ENCODE measurements around the gene PLPP2.
A peak's percentile ranks its signal among the peaks of the same experiment; 100 is the strongest.

Gene PLPP2

GRCh38 chr19:324716-325115 is 33.5 kb upstream of the PLPP2 start:
- peaks cover 0 to 9% (median 0%) of the 10 kb centered on the region in 11 experiments; a peak in 1 of 22 replicates for H4K20me1 ChIP-seq
- H3K36me3 ChIP-seq = peaks cover 67 to 98% (median 89%) of the 10 kb centered on the region in 11 experiments
- no peak overlapping the region for H3K4me3 ChIP-seq
- no peak overlapping the region for H3K4me2 ChIP-seq
- TF ChIP-seq Cebpa-rat (IDR thresholded peaks at IDR 0.05) = no peak
- H3K27ac ChIP-seq = no peak overlapping the region
- no peaks in the 10 kb centered on the region for H3K4me1 ChIP-seq
- H3K27me3 ChIP-seq = no peaks in the 10 kb centered on the region
- no peak overlapping the region for H3K9ac ChIP-seq
- H3K9me3 ChIP-seq (replicated peaks in 1 of 11) = peaks cover 47 to 91% (median 65%) of the 10 kb centered on the region in 11 experiments

GRCh38 chr19:322616-323015 is 31.4 kb upstream of the PLPP2 start:
- Histone ChIP-seq H3K9ac (no peak overlapping the region), H3K9me3 (replicated peaks in 1 of 11) (peaks cover 26 to 75% (median 50%) of the 10 kb centered on the region in 11 experiments), H3K4me1 (no peaks in the 10 kb centered on the region), H3K4me2 (no peak overlapping the region), H3K27ac (no peak overlapping the region), H3K4me3 (no peak overlapping the region), H3K36me3 (peaks cover 46 to 92% (median 78%) of the 10 kb centered on the region in 11 experiments), H3K27me3 (no peaks in the 10 kb centered on the region), H4K20me1 (peaks cover 0 to 9% (median 0%) of the 10 kb centered on the region in 11 experiments; a peak in 1 of 22 replicates)
- no peak for TF ChIP-seq Cebpa-rat (IDR thresholded peaks at IDR 0.05)

- H3K4me2 ChIP-seq = no peak overlapping the region
- H3K9me3 ChIP-seq (replicated peaks in 1 of 11) = peaks cover 11 to 40% (median 32%) of the 10 kb centered on the region in 11 experiments; a peak in 20 of 22 replicates
- no peak overlapping the region for H3K4me3 ChIP-seq
- H4K20me1 ChIP-seq = peaks cover 0 to 9% (median 0%) of the 10 kb centered on the region in 11 experiments; a peak in 2 of 22 replicates
- H3K9ac ChIP-seq = no peak overlapping the region
- H3K27me3 ChIP-seq = no peaks in the 10 kb centered on the region
- no peak overlapping the region for H3K27ac ChIP-seq
- H3K36me3 ChIP-seq = peaks cover 32 to 90% (median 51%) of the 10 kb centered on the region in 11 experiments
- no peak for TF ChIP-seq Cebpa-rat (IDR thresholded peaks at IDR 0.05)
- peaks cover 0 to 6% (median 2%) of the 10 kb centered on the region in 10 experiments; a peak in 4 of 20 replicates for H3K4me1 ChIP-seq
Measured at GRCh38 chr19:318509-318774, 27.2 kb upstream of the PLPP2 start.

GRCh38 chr19:317710-318508 is 26.7 kb upstream of the PLPP2 start:
- peaks cover 0 to 8% (median 2%) of the 10 kb centered on the region in 10 experiments; a peak in 4 of 20 replicates for H3K4me1 ChIP-seq
- no peak overlapping the region for H3K4me3 ChIP-seq
- no peak overlapping the region for H3K4me2 ChIP-seq
- TF ChIP-seq Cebpa-rat (IDR thresholded peaks at IDR 0.05) = no peak
- H3K27ac ChIP-seq = no peak overlapping the region
- peaks cover 9 to 35% (median 27%) of the 10 kb centered on the region in 11 experiments; a peak in 19 of 22 replicates for H3K9me3 ChIP-seq (replicated peaks in 1 of 11)
- no peaks in the 10 kb centered on the region for H3K27me3 ChIP-seq
- no peak overlapping the region for H3K9ac ChIP-seq
- peaks cover 32 to 90% (median 46%) of the 10 kb centered on the region in 11 experiments; a peak in 21 of 22 replicates for H3K36me3 ChIP-seq
- peaks cover 0 to 9% (median 0%) of the 10 kb centered on the region in 11 experiments; a peak in 2 of 22 replicates for H4K20me1 ChIP-seq

GRCh38 chr19:315811-316210 is 24.6 kb upstream of the PLPP2 start:
- H3K4me3 ChIP-seq = no peak overlapping the region
- peaks cover 0 to 11% (median 0%) of the 10 kb centered on the region in 11 experiments; a peak in 5 of 22 replicates for H4K20me1 ChIP-seq
- H3K27me3 ChIP-seq = no peaks in the 10 kb centered on the region
- H3K9me3 ChIP-seq (replicated peaks in 1 of 11) = peaks cover 5 to 22% (median 12%) of the 10 kb centered on the region in 11 experiments; a peak in 17 of 22 replicates
- H3K36me3 ChIP-seq = peaks cover 24 to 85% (median 43%) of the 10 kb centered on the region in 11 experiments
- no peak overlapping the region for H3K4me2 ChIP-seq
- TF ChIP-seq Cebpa-rat (IDR thresholded peaks at IDR 0.05) = no peak
- peaks cover 0 to 8% (median 2%) of the 10 kb centered on the region in 10 experiments; a peak in 4 of 20 replicates for H3K4me1 ChIP-seq
- H3K9ac ChIP-seq = no peak overlapping the region
- no peak overlapping the region for H3K27ac ChIP-seq

GRCh38 chr19:313988-314815 is 23.0 kb upstream of the PLPP2 start:
- Histone ChIP-seq H3K9me3 (replicated peaks in 1 of 11) (peaks cover 0 to 14% (median 7%) of the 10 kb centered on the region in 11 experiments; a peak in 9 of 22 replicates), H3K4me1 (peaks cover 0 to 8% (median 2%) of the 10 kb centered on the region in 10 experiments; a peak in 4 of 20 replicates), H3K27me3 (no peaks in the 10 kb centered on the region), H3K4me3 (no peak overlapping the region), H3K27ac (no peak overlapping the region), H3K4me2 (peak overlapping the region in 3 of 11 experiments; percentile 2 to 11 (median 7); a peak in 1 of 22 replicates), H3K9ac (no peak overlapping the region), H4K20me1 (peaks cover 0 to 24% (median 0%) of the 10 kb centered on the region in 11 experiments; a peak in 6 of 22 replicates), H3K36me3 (peaks cover 13 to 78% (median 36%) of the 10 kb centered on the region in 11 experiments; a peak in 19 of 22 replicates)
- TF ChIP-seq Cebpa-rat (IDR thresholded peaks at IDR 0.05) = no peak

- H3K4me3 ChIP-seq = no peak overlapping the region
- H3K9me3 ChIP-seq (replicated peaks in 1 of 11) = peaks cover 0 to 14% (median 5%) of the 10 kb centered on the region in 11 experiments; a peak in 8 of 22 replicates
- H3K4me1 ChIP-seq = peaks cover 0 to 8% (median 2%) of the 10 kb centered on the region in 10 experiments; a peak in 4 of 20 replicates
- peak overlapping the region in 4 of 11 experiments; percentile 2 to 21 (median 9); a peak in 2 of 22 replicates for H3K4me2 ChIP-seq
- no peak overlapping the region for H3K27ac ChIP-seq
- no peaks in the 10 kb centered on the region for H3K27me3 ChIP-seq
- peaks cover 13 to 84% (median 36%) of the 10 kb centered on the region in 11 experiments; a peak in 18 of 22 replicates for H3K36me3 ChIP-seq
- H4K20me1 ChIP-seq = peaks cover 0 to 33% (median 0%) of the 10 kb centered on the region in 11 experiments; a peak in 7 of 22 replicates
- no peak overlapping the region for H3K9ac ChIP-seq
- no peak for TF ChIP-seq Cebpa-rat (IDR thresholded peaks at IDR 0.05)
Measured at GRCh38 chr19:313169-313987, 22.2 kb upstream of the PLPP2 start.

- peaks cover 0 to 38% (median 0%) of the 10 kb centered on the region in 11 experiments; a peak in 7 of 22 replicates for H4K20me1 ChIP-seq
- peaks cover 19 to 85% (median 46%) of the 10 kb centered on the region in 11 experiments; a peak in 21 of 22 replicates for H3K36me3 ChIP-seq
- no peak overlapping the region for H3K4me3 ChIP-seq
- TF ChIP-seq Cebpa-rat (IDR thresholded peaks at IDR 0.05) = no peak
- peaks cover 0 to 5% (median 0%) of the 10 kb centered on the region in 11 experiments; a peak in 3 of 22 replicates for H3K9me3 ChIP-seq (replicated peaks in 1 of 11)
- H3K27ac ChIP-seq = no peak overlapping the region
- no peaks in the 10 kb centered on the region for H3K27me3 ChIP-seq
- H3K4me1 ChIP-seq = peaks cover 0 to 8% (median 2%) of the 10 kb centered on the region in 10 experiments; a peak in 4 of 20 replicates
- no peak overlapping the region for H3K9ac ChIP-seq
- no peak overlapping the region for H3K4me2 ChIP-seq
Measured at GRCh38 chr19:311813-312261, 20.6 kb upstream of the PLPP2 start.
